Liver (tissue), 9 donors: ENCODE measurements around the gene PISD. TPM values are rescaled to one million over a fixed set of nuclear protein-coding genes. Genes with fewer than 3 reads are reported as not detected.

Source experiments
- DNase-seq: peaks from one replicate; pipeline ENCODE4 v3.0.0-alpha.2; 2017; ENCODE audit warnings: low spot score
- H3K27ac ChIP-seq, 2 donors: one replicate each; pipeline ENCODE4 v1.7.0; 2013; ENCODE audit warnings: inconsistent platforms in 2 of 2, low read length in 2 of 2, control low read depth in 1 of 2, low read depth in 1 of 2, mild to moderate bottlenecking in 1 of 2
- H3K27me3 ChIP-seq, 4 donors: one replicate each; pipeline versions ENCODE4 v1.6.1 to v1.7.0; 2013; ENCODE audit warnings: low read length in 3 of 4, inconsistent platforms in 1 of 4, mild to moderate bottlenecking in 1 of 4, moderate library complexity in 1 of 4; ENCODE audit not compliant: control insufficient read depth in 4 of 4, insufficient read depth in 4 of 4
- H3K36me3 ChIP-seq, 4 donors: one replicate each; pipeline versions ENCODE4 v1.6.1 to v1.7.0; 2013; ENCODE audit warnings: low read length in 3 of 4, mild to moderate bottlenecking in 3 of 4, low read depth in 1 of 4, moderate library complexity in 1 of 4; ENCODE audit not compliant: control insufficient read depth in 4 of 4, insufficient read depth in 3 of 4
- H3K4me1 ChIP-seq, 4 donors: one replicate each; pipeline versions ENCODE4 v1.6.1 to v1.7.0; 2013; ENCODE audit warnings: low read length in 3 of 4, mild to moderate bottlenecking in 3 of 4, moderate library complexity in 1 of 4; ENCODE audit not compliant: control insufficient read depth in 4 of 4, insufficient read depth in 4 of 4
- H3K4me3 ChIP-seq, 3 donors: one replicate each; pipeline versions ENCODE4 v1.6.1 to v1.7.0; 2013; ENCODE audit warnings: low read length in 3 of 3, control low read depth in 1 of 3, low read depth in 1 of 3, mild to moderate bottlenecking in 1 of 3
- H3K9ac ChIP-seq, 2 donors: one replicate each; pipeline ENCODE4 v1.7.0; 2013; ENCODE audit warnings: low read length in 2 of 2, mild to moderate bottlenecking in 2 of 2, moderate library complexity in 2 of 2, control low read depth in 1 of 2, low read depth in 1 of 2
- H3K9me3 ChIP-seq, 4 donors: one replicate each; pipeline versions ENCODE4 v1.6.1 to v1.7.0; 2013; ENCODE audit warnings: low read length in 3 of 4; ENCODE audit not compliant: control insufficient read depth in 4 of 4
- EGR1 ChIP-seq, 2 donors: IDR thresholded peaks; 2 replicates each; pipeline ENCODE4 v1.6.1; 2016 to 2018; ENCODE audit warnings: antibody characterized with exemption in 2 of 2, low read depth in 2 of 2
- FOXA1 ChIP-seq: IDR thresholded peaks from 2 replicates; pipeline ENCODE4 v1.6.1; 2016; ENCODE audit warnings: antibody characterized with exemption
- FOXA2 ChIP-seq: IDR thresholded peaks from 2 replicates; pipeline ENCODE4 v1.6.1; 2016; ENCODE audit warnings: antibody characterized with exemption
- GABPA ChIP-seq, 2 donors: IDR thresholded peaks in 1 of 2; conservative IDR thresholded peaks in 1 of 2; 2 replicates each; pipeline ENCODE4 v1.6.1; 2016; ENCODE audit warnings: antibody characterized with exemption in 2 of 2, mild to moderate bottlenecking in 1 of 2, moderate library complexity in 1 of 2
- HNF4A ChIP-seq, 2 donors: conservative IDR thresholded peaks; 2 replicates each; pipeline ENCODE4 v1.6.1; 2016; ENCODE audit warnings: antibody characterized with exemption in 2 of 2, mild to moderate bottlenecking in 2 of 2
- HNF4G ChIP-seq: IDR thresholded peaks from 2 replicates; pipeline ENCODE4 v1.6.1; 2016; ENCODE audit warnings: antibody characterized with exemption
- JUND ChIP-seq, 2 donors: IDR thresholded peaks; 2 replicates each; pipeline ENCODE4 v1.6.1; 2016; ENCODE audit warnings: antibody characterized with exemption in 2 of 2
- NR2F2 ChIP-seq: IDR thresholded peaks from 2 replicates; pipeline ENCODE4 v1.6.1; 2016; ENCODE audit warnings: antibody characterized with exemption
- RAD21 ChIP-seq, 2 donors: IDR thresholded peaks; 2 replicates each; pipeline ENCODE4 v1.6.1; 2016; ENCODE audit warnings: antibody characterized with exemption in 2 of 2, mild to moderate bottlenecking in 2 of 2
- RXRA ChIP-seq, 2 donors: IDR thresholded peaks; 2 replicates each; pipeline ENCODE4 v1.6.1; 2017 to 2018; ENCODE audit warnings: antibody characterized with exemption in 2 of 2, mild to moderate bottlenecking in 1 of 2
- SP1 ChIP-seq: IDR thresholded peaks from 2 replicates; pipeline ENCODE4 v1.6.1; 2018; ENCODE audit warnings: antibody characterized with exemption, mild to moderate bottlenecking
- TAF1 ChIP-seq: conservative IDR thresholded peaks from 2 replicates; pipeline ENCODE4 v1.6.1; 2016; ENCODE audit warnings: antibody characterized with exemption, mild to moderate bottlenecking
- YY1 ChIP-seq: IDR thresholded peaks from 2 replicates; pipeline ENCODE4 v1.6.1; 2016; ENCODE audit warnings: antibody characterized with exemption, mild to moderate bottlenecking
- WGBS: extraction: QIAGEN DNeasy Blood & Tissue Kit; methylation state at CpG from one replicate; pipeline ENCODE4 v1.1.7; 2013; 5-methylcytosine and 5-hydroxymethylcytosine counted together
- polyA plus RNA-seq, 2 donors: library from polyadenylated mRNA; stranded (reverse) in 1 of 2; unstranded in 1 of 2; fragments of 200-250 nt in 1 of 2; fragments of >200 nt in 1 of 2; fragmentation: Nextera tagmentation in 1 of 2; extraction: Ambion mirVana in 1 of 2; gene quantifications; one replicate each; pipeline versions ENCODE4 v1.2.1 to v1.2.3, GENCODE V29; 2013 to 2015
- total RNA-seq, 2 donors: library from RNA; depleted of rRNA; stranded (reverse); fragments of >200 nt; gene quantifications; one replicate each; pipeline ENCODE4 v1.2.3, GENCODE V29; 2014
- TF ChIP-seq, protein P1 (sequence below): IDR thresholded peaks from 2 replicates; pipeline ENCODE4 v1.6.1; 2016; ENCODE audit warnings: antibody characterized with exemption
- TF ChIP-seq, protein P2 (sequence below): IDR thresholded peaks from 2 replicates; pipeline ENCODE4 v1.6.1; 2016; ENCODE audit warnings: antibody characterized with exemption
- TF ChIP-seq, protein P3 (sequence below): IDR thresholded peaks from 2 replicates; pipeline ENCODE4 v1.6.1; 2016; ENCODE audit warnings: antibody characterized with exemption, mild to moderate bottlenecking
- TF ChIP-seq, protein P4 (sequence below): IDR thresholded peaks from 2 replicates; pipeline ENCODE4 v1.6.1; 2016; ENCODE audit warnings: antibody characterized with exemption
- TF ChIP-seq, protein P5 (sequence below): fragments of 150-350 bp; IDR thresholded peaks from 2 replicates; pipeline ENCODE4 v1.5.1; 2017; ENCODE audit warnings: improper control_type of control experiment, low read depth, low read length; ENCODE audit not compliant: missing input control
- donor health status: healthy.
- donor health status: healthy.
- donor health status: healthy.
- donor health status: healthy.
- donor health status: healthy.

Gene PISD
- total and polyA plus RNA-seq, 4 donors, result 14.7 to 28.3 (median 20.4) TPM

DNA sequence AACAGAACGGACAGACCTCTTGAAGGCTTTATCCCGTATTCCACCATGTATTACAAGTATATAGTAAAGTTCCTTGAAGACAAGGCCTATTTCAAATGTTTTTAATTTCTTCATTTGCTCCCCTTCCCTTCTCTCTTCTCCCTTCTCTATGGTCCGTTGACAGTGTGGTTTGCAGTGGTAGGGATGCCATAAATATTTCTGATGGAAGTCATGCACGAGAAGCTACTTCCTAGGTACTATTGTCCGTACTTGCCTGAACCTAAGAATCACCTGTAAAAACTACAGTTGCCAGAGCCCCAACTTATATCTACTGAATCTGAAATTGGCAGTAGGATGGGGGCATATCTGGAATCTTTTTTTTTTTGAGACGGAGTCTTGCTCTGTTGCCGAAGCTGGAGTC lies 2.8 kb downstream of the PISD start:
- TF ChIP-seq NR2F2, result no peak
- TF ChIP-seq GABPA (IDR thresholded peaks at IDR 0.05 in 1 of 2, conservative IDR thresholded peaks at IDR 0.05 in 1 of 2), result no peak
- TF ChIP-seq, protein P1, sequence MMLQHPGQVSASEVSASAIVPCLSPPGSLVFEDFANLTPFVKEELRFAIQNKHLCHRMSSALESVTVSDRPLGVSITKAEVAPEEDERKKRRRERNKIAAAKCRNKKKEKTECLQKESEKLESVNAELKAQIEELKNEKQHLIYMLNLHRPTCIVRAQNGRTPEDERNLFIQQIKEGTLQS, result no peak
- no peak for TF ChIP-seq SP1
- TF ChIP-seq RAD21 (IDR thresholded peaks at IDR 0.05), result no peak
- TF ChIP-seq EGR1 (IDR thresholded peaks at IDR 0.05; ENCODE audit: low read depth in 2 of 2), result no peak
- TF ChIP-seq, protein P2, sequence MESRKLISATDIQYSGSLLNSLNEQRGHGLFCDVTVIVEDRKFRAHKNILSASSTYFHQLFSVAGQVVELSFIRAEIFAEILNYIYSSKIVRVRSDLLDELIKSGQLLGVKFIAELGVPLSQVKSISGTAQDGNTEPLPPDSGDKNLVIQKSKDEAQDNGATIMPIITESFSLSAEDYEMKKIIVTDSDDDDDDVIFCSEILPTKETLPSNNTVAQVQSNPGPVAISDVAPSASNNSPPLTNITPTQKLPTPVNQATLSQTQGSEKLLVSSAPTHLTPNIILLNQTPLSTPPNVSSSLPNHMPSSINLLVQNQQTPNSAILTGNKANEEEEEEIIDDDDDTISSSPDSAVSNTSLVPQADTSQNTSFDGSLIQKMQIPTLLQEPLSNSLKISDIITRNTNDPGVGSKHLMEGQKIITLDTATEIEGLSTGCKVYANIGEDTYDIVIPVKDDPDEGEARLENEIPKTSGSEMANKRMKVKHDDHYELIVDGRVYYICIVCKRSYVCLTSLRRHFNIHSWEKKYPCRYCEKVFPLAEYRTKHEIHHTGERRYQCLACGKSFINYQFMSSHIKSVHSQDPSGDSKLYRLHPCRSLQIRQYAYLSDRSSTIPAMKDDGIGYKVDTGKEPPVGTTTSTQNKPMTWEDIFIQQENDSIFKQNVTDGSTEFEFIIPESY, result no peak
- TF ChIP-seq TAF1, result no peak
- TF ChIP-seq JUND (IDR thresholded peaks at IDR 0.05), result no peak
- TF ChIP-seq, protein P3, sequence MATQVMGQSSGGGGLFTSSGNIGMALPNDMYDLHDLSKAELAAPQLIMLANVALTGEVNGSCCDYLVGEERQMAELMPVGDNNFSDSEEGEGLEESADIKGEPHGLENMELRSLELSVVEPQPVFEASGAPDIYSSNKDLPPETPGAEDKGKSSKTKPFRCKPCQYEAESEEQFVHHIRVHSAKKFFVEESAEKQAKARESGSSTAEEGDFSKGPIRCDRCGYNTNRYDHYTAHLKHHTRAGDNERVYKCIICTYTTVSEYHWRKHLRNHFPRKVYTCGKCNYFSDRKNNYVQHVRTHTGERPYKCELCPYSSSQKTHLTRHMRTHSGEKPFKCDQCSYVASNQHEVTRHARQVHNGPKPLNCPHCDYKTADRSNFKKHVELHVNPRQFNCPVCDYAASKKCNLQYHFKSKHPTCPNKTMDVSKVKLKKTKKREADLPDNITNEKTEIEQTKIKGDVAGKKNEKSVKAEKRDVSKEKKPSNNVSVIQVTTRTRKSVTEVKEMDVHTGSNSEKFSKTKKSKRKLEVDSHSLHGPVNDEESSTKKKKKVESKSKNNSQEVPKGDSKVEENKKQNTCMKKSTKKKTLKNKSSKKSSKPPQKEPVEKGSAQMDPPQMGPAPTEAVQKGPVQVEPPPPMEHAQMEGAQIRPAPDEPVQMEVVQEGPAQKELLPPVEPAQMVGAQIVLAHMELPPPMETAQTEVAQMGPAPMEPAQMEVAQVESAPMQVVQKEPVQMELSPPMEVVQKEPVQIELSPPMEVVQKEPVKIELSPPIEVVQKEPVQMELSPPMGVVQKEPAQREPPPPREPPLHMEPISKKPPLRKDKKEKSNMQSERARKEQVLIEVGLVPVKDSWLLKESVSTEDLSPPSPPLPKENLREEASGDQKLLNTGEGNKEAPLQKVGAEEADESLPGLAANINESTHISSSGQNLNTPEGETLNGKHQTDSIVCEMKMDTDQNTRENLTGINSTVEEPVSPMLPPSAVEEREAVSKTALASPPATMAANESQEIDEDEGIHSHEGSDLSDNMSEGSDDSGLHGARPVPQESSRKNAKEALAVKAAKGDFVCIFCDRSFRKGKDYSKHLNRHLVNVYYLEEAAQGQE, result no peak
- TF ChIP-seq HNF4A (conservative IDR thresholded peaks at IDR 0.05), result no peak
- no peak for TF ChIP-seq YY1
- TF ChIP-seq, protein P4, sequence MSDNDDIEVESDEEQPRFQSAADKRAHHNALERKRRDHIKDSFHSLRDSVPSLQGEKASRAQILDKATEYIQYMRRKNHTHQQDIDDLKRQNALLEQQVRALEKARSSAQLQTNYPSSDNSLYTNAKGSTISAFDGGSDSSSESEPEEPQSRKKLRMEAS, result no peak
- TF ChIP-seq HNF4G, result no peak
- TF ChIP-seq FOXA1, result no peak
- no peak for TF ChIP-seq RXRA (IDR thresholded peaks at IDR 0.05)
- TF ChIP-seq FOXA2, result no peak
- TF ChIP-seq, protein P5, sequence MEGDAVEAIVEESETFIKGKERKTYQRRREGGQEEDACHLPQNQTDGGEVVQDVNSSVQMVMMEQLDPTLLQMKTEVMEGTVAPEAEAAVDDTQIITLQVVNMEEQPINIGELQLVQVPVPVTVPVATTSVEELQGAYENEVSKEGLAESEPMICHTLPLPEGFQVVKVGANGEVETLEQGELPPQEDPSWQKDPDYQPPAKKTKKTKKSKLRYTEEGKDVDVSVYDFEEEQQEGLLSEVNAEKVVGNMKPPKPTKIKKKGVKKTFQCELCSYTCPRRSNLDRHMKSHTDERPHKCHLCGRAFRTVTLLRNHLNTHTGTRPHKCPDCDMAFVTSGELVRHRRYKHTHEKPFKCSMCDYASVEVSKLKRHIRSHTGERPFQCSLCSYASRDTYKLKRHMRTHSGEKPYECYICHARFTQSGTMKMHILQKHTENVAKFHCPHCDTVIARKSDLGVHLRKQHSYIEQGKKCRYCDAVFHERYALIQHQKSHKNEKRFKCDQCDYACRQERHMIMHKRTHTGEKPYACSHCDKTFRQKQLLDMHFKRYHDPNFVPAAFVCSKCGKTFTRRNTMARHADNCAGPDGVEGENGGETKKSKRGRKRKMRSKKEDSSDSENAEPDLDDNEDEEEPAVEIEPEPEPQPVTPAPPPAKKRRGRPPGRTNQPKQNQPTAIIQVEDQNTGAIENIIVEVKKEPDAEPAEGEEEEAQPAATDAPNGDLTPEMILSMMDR, result no peak

More for the DNA sequence above, 2.8 kb downstream of the PISD start:
- Histone ChIP-seq H3K4me3 (no peak overlapping the region), H3K27me3 (no peaks in the 10 kb centered on the region), H3K4me1 (peaks cover 0 to 14% (median 11%) of the 10 kb centered on the region in 4 donors), H3K9ac (no peak overlapping the region), H3K36me3 (peaks cover 0 to 2% (median 0%) of the 10 kb centered on the region in 4 donors), H3K27ac (no peak overlapping the region), H3K9me3 (no peaks in the 10 kb centered on the region)
- no peak for DNase-seq
- 92% methylated on average over 7 of the region's 7 CpGs for WGBS
